ENCODE measurements around the gene GALNTL6.

GALNTL6 gene

DNA sequence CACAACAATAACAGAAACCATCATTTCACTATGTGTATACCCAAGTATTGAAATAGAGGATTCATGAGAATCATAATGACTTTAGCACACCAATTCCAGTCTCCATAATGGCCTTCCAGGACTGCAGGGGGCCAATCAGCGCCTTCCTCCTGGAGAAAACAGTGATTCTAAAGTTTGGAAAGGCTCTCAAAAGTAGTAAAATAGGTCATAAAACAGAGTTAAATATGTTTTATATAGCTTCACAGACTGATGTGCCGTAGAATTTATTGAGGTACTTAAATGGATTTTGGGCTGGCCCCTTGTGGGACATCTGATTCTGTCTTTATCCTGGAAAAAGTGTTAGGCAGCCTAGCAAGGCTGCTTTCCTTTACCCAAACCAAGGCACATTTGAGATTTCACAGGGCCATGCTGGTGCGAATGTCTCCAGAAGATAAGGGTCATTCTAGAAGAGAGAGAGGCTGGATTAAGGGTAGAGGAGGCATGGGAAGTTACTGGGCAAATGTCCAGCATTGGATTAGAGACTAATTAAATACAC, 543.9 kb downstream of the GALNTL6 start:
- Histone ChIP-seq H3K36me3 (ENCODE audit: control insufficient read depth, insufficient read depth, low read length) (no peaks in the 10 kb centered on the region), H3K4me3 (ENCODE audit: extremely low read depth, insufficient read depth, low read length, poor library complexity, severe bottlenecking) (no peak overlapping the region), H3K4me1 (ENCODE audit: control insufficient read depth, insufficient read depth, low read length, poor library complexity, severe bottlenecking) (no peaks in the 10 kb centered on the region), H3K9me3 (ENCODE audit: control insufficient read depth, low read length) (no peaks in the 10 kb centered on the region), H3K27ac (ENCODE audit: low read depth, low read length, severe bottlenecking) (no peak overlapping the region)
- WGBS, 2 experiments (ENCODE audit: insufficient coverage in 2 of 2): no CpG with 5 or more reads among the region's 3 CpGs

- Histone ChIP-seq H3K4me1 (ENCODE audit: control insufficient read depth, insufficient read depth, low read length, poor library complexity, severe bottlenecking) (no peaks in the 10 kb centered on the region), H3K36me3 (ENCODE audit: control insufficient read depth, insufficient read depth, low read length) (no peaks in the 10 kb centered on the region), H3K27ac (ENCODE audit: low read depth, low read length, severe bottlenecking) (no peak overlapping the region), H3K9me3 (ENCODE audit: control insufficient read depth, low read length) (no peaks in the 10 kb centered on the region), H3K4me3 (ENCODE audit: extremely low read depth, insufficient read depth, low read length, poor library complexity, severe bottlenecking) (no peak overlapping the region)
- WGBS, 2 experiments (ENCODE audit: insufficient coverage in 2 of 2): 67 to 86% methylated on average over 1 of the region's 1 CpG
These were observed 549.4 kb downstream of the GALNTL6 start for GRCh38 chr4:172362569-172362968.

- WGBS, 2 experiments (ENCODE audit: insufficient coverage in 2 of 2): 85 to 86% methylated on average over 16 to 17 of the region's 25 CpGs
These were observed 556.3 kb downstream of the GALNTL6 start for GRCh38 chr4:172369471-172369959.

GRCh38 chr4:172377486-172378140, 564.4 kb downstream of the GALNTL6 start:
- Histone ChIP-seq H3K36me3 (ENCODE audit: control insufficient read depth, insufficient read depth, low read length) (no peaks in the 10 kb centered on the region), H3K9me3 (ENCODE audit: control insufficient read depth, low read length) (no peaks in the 10 kb centered on the region)
- 94 to 98% methylated on average over 14 to 16 of the region's 27 CpGs for WGBS, 2 experiments (ENCODE audit: insufficient coverage in 2 of 2)

More at GRCh38 chr4:172369471-172369959, 556.3 kb downstream of the GALNTL6 start:
- no peaks in the 10 kb centered on the region for H3K4me1 ChIP-seq (ENCODE audit: control insufficient read depth, insufficient read depth, low read length, poor library complexity, severe bottlenecking)
- H3K9me3 ChIP-seq (ENCODE audit: control insufficient read depth, low read length): no peaks in the 10 kb centered on the region
- no peaks in the 10 kb centered on the region for H3K36me3 ChIP-seq (ENCODE audit: control insufficient read depth, insufficient read depth, low read length)
- no peak overlapping the region for H3K4me3 ChIP-seq (ENCODE audit: extremely low read depth, insufficient read depth, low read length, poor library complexity, severe bottlenecking)
- no peak overlapping the region for H3K27ac ChIP-seq (ENCODE audit: low read depth, low read length, severe bottlenecking)

DNA sequence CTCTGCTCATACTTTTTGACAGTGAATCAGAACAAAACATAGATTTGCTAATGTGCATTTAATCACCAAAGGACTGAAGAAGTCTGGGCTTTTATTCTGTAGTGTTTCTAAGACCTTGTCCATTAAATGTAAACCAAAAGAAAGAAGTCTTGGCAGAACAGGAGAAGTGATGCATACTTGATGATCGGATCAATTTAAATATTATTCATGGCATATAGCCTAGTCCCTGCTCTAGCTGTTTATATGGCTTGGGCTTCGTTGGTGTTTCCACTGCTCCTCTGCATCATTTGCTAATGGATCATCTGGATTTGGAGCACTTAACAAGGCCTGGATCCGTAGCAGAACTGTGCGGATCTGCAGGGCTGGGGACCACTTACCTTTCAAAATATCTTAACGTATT, 566.6 kb downstream of the GALNTL6 start:
- Histone ChIP-seq H3K36me3 (ENCODE audit: control insufficient read depth, insufficient read depth, low read length) (no peaks in the 10 kb centered on the region), H3K4me1 (ENCODE audit: control insufficient read depth, insufficient read depth, low read length, poor library complexity, severe bottlenecking) (no peaks in the 10 kb centered on the region), H3K4me3 (ENCODE audit: extremely low read depth, insufficient read depth, low read length, poor library complexity, severe bottlenecking) (no peak overlapping the region), H3K9me3 (ENCODE audit: control insufficient read depth, low read length) (no peaks in the 10 kb centered on the region), H3K27ac (ENCODE audit: low read depth, low read length, severe bottlenecking) (no peak overlapping the region)
- WGBS, 2 experiments (ENCODE audit: insufficient coverage in 2 of 2): 87 to 98% methylated on average over 4 of the region's 5 CpGs

More at GRCh38 chr4:172377486-172378140, 564.4 kb downstream of the GALNTL6 start:
- H3K4me3 ChIP-seq (ENCODE audit: extremely low read depth, insufficient read depth, low read length, poor library complexity, severe bottlenecking): no peak overlapping the region
- H3K27ac ChIP-seq (ENCODE audit: low read depth, low read length, severe bottlenecking): no peak overlapping the region
- no peaks in the 10 kb centered on the region for H3K4me1 ChIP-seq (ENCODE audit: control insufficient read depth, insufficient read depth, low read length, poor library complexity, severe bottlenecking)

- Histone ChIP-seq H3K27ac (ENCODE audit: low read depth, low read length, severe bottlenecking) (no peak overlapping the region), H3K36me3 (ENCODE audit: control insufficient read depth, insufficient read depth, low read length) (no peaks in the 10 kb centered on the region), H3K4me1 (ENCODE audit: control insufficient read depth, insufficient read depth, low read length, poor library complexity, severe bottlenecking) (no peaks in the 10 kb centered on the region), H3K4me3 (ENCODE audit: extremely low read depth, insufficient read depth, low read length, poor library complexity, severe bottlenecking) (no peak overlapping the region), H3K9me3 (ENCODE audit: control insufficient read depth, low read length) (no peaks in the 10 kb centered on the region)
- no CpG with 5 or more reads among the region's 1 CpG for WGBS, 2 experiments (ENCODE audit: insufficient coverage in 2 of 2)
These were observed 577.1 kb downstream of the GALNTL6 start for GRCh38 chr4:172390331-172390730.

DNA sequence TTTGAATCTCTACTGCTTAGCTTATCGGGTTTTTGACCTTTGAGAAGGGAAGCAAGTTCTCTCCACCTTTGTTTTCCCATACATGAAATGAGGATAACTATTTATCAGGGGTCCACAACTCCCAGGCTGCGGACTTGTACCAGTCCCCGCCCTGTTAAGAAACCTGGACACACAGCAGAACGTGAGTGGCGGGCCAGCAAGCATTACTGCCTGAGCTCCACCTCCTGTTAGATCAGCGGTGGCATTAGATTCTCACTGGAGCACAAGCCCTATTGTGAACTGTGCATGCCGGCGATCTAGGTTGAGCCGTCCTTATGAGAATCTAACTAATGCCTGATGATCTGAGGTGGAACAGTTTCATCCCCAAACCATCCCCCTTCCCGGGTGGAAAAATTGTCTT, 579.5 kb downstream of the GALNTL6 start:
- H3K36me3 ChIP-seq (ENCODE audit: control insufficient read depth, insufficient read depth, low read length): no peaks in the 10 kb centered on the region
- no peak overlapping the region for H3K27ac ChIP-seq (ENCODE audit: low read depth, low read length, severe bottlenecking)
- H3K4me1 ChIP-seq (ENCODE audit: control insufficient read depth, insufficient read depth, low read length, poor library complexity, severe bottlenecking): no peaks in the 10 kb centered on the region
- no peak overlapping the region for H3K4me3 ChIP-seq (ENCODE audit: extremely low read depth, insufficient read depth, low read length, poor library complexity, severe bottlenecking)
- H3K9me3 ChIP-seq (ENCODE audit: control insufficient read depth, low read length): no peaks in the 10 kb centered on the region
- WGBS, 2 experiments (ENCODE audit: insufficient coverage in 2 of 2): 88 to 90% methylated on average over 7 to 8 of the region's 10 CpGs

- no peaks in the 10 kb centered on the region for H3K36me3 ChIP-seq (ENCODE audit: control insufficient read depth, insufficient read depth, low read length)
- no peaks in the 10 kb centered on the region for H3K4me1 ChIP-seq (ENCODE audit: control insufficient read depth, insufficient read depth, low read length, poor library complexity, severe bottlenecking)
- no peaks in the 10 kb centered on the region for H3K9me3 ChIP-seq (ENCODE audit: control insufficient read depth, low read length)
- 71% methylated on average over 1 of the region's 3 CpGs; no CpG with 5 or more reads in 1 of the 2 experiments for WGBS, 2 experiments (ENCODE audit: insufficient coverage in 2 of 2)
- H3K4me3 ChIP-seq (ENCODE audit: extremely low read depth, insufficient read depth, low read length, poor library complexity, severe bottlenecking): no peak overlapping the region
- no peak overlapping the region for H3K27ac ChIP-seq (ENCODE audit: low read depth, low read length, severe bottlenecking)
These were observed 580.0 kb downstream of the GALNTL6 start for GRCh38 chr4:172393220-172393619.

DNA sequence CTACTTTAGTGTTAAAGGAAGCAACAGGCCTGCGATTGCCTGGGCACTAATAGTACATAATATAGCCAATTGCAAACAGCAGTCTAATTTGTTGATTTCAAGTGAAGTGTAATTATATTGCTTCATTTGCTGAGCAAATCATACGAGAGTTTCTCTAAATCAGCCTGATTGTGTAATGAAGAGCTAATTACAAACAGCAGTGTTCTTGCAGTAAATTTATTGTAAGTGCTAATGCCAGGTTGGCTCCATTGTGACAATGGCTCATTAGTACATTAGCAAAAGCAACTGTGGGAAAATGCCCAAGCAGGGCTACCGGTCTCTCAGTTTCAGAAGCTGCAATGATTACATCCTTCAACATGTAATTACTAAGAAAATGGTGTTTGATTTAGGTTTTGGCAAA, 591.5 kb downstream of the GALNTL6 start:
- 85 to 86% methylated on average over 1 of the region's 3 CpGs for WGBS, 2 experiments (ENCODE audit: insufficient coverage in 2 of 2)
- H3K27ac ChIP-seq (ENCODE audit: low read depth, low read length, severe bottlenecking): no peak overlapping the region
- no peak overlapping the region for H3K4me3 ChIP-seq (ENCODE audit: extremely low read depth, insufficient read depth, low read length, poor library complexity, severe bottlenecking)

DNA sequence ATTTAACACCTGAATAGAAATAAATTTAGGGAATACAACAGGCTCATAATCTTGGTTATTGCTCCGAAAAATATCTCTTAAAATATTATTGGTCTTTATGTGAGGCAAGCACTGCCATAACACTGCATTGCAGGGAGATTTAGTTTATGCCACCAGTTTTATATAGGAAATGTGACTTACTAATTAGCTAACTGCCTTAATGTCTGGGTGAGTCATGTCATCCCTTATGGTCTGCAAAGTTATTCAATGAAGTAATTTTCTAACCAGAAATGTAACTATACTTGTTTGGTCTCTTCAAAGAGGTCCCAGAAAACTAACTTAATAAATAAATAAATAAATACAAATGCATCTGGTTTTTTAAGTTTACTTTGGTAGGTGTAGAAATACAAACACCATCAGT, 597.2 kb downstream of the GALNTL6 start:
- Histone ChIP-seq H3K4me3 (ENCODE audit: extremely low read depth, insufficient read depth, low read length, poor library complexity, severe bottlenecking) (no peak overlapping the region), H3K9me3 (ENCODE audit: control insufficient read depth, low read length) (no peaks in the 10 kb centered on the region), H3K27ac (ENCODE audit: low read depth, low read length, severe bottlenecking) (no peak overlapping the region), H3K4me1 (ENCODE audit: control insufficient read depth, insufficient read depth, low read length, poor library complexity, severe bottlenecking) (no peaks in the 10 kb centered on the region), H3K36me3 (ENCODE audit: control insufficient read depth, insufficient read depth, low read length) (no peaks in the 10 kb centered on the region)
- WGBS, 2 experiments (ENCODE audit: insufficient coverage in 2 of 2): no CpG with 5 or more reads among the region's 1 CpG

More for the DNA sequence above, 591.5 kb downstream of the GALNTL6 start:
- Histone ChIP-seq H3K9me3 (ENCODE audit: control insufficient read depth, low read length) (no peaks in the 10 kb centered on the region), H3K36me3 (ENCODE audit: control insufficient read depth, insufficient read depth, low read length) (no peaks in the 10 kb centered on the region), H3K4me1 (ENCODE audit: control insufficient read depth, insufficient read depth, low read length, poor library complexity, severe bottlenecking) (no peaks in the 10 kb centered on the region)

DNA sequence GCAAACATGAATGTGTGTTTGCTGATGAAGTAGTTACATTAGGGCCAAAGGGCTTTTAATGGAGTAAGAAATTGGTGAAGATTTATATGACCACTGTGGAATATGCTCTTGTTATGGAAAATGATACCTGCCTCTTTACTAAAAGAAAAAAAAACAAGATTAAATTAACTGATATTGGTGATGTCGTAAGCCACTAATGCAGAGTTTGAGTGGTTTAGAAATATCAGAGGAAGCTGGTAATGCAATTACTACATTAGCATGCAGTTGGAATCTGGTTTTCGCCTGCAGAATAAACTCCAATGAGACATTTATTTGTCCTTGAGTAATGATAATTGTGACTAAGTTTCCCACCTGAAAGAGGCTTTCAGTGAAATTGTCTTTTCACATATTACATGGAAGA, 597.9 kb downstream of the GALNTL6 start:
- H3K9me3 ChIP-seq (ENCODE audit: control insufficient read depth, low read length): no peaks in the 10 kb centered on the region
- no peaks in the 10 kb centered on the region for H3K36me3 ChIP-seq (ENCODE audit: control insufficient read depth, insufficient read depth, low read length)
- WGBS, 2 experiments (ENCODE audit: insufficient coverage in 2 of 2): 100% methylated on average over 1 of the region's 2 CpGs
- no peak overlapping the region for H3K4me3 ChIP-seq (ENCODE audit: extremely low read depth, insufficient read depth, low read length, poor library complexity, severe bottlenecking)
- H3K27ac ChIP-seq (ENCODE audit: low read depth, low read length, severe bottlenecking): no peak overlapping the region
- H3K4me1 ChIP-seq (ENCODE audit: control insufficient read depth, insufficient read depth, low read length, poor library complexity, severe bottlenecking): no peaks in the 10 kb centered on the region
